Fibroblast of mammary gland (primary cell): Measurements from ENCODE around the gene WSCD2.

Experiments
- DNase-seq: peaks from one replicate; pipeline ENCODE4 v3.0.0-alpha.2; 2010; ENCODE audit warnings: low read depth
- H3K4me3 ChIP-seq: 2 replicates; pipeline ENCODE4 v1.5.1; 2011; ENCODE audit warnings: low read depth, mild to moderate bottlenecking, low read length, moderate library complexity; ENCODE audit not compliant: control insufficient read depth
- CTCF ChIP-seq: conservative IDR thresholded peaks from 2 replicates; pipeline ENCODE4 v1.5.1; 2011; ENCODE audit warnings: low read depth, low read length, inconsistent platforms; ENCODE audit not compliant: control insufficient read depth, insufficient read depth

WSCD2 gene

GRCh38 chr12:108236366-108236765, 107.3 kb downstream of the WSCD2 start:
- TF ChIP-seq CTCF = no peak
- no peak overlapping the region for H3K4me3 ChIP-seq
- no peak for DNase-seq

- peak; percentile 17 for TF ChIP-seq CTCF
- H3K4me3 ChIP-seq = no peak overlapping the region
- peak; percentile 1 for DNase-seq
These were observed 108.2 kb downstream of the WSCD2 start for GRCh38 chr12:108237272-108237671.

GRCh38 chr12:108238474-108238873, 109.4 kb downstream of the WSCD2 start:
- H3K4me3 ChIP-seq = no peak overlapping the region
- DNase-seq = no peak
- no peak for TF ChIP-seq CTCF

GRCh38 chr12:108239378-108239777, 110.3 kb downstream of the WSCD2 start:
- no peak for DNase-seq
- no peak for TF ChIP-seq CTCF
- no peak overlapping the region for H3K4me3 ChIP-seq

- no peak for DNase-seq
- H3K4me3 ChIP-seq = no peak overlapping the region
- TF ChIP-seq CTCF = no peak
These were observed 111.1 kb downstream of the WSCD2 start for GRCh38 chr12:108240027-108240785.

- TF ChIP-seq CTCF = no peak
- DNase-seq = no peak
- no peak overlapping the region for H3K4me3 ChIP-seq
These were observed 111.8 kb downstream of the WSCD2 start for GRCh38 chr12:108240928-108241327.

GRCh38 chr12:108241986-108242703, 113.1 kb downstream of the WSCD2 start:
- H3K4me3 ChIP-seq = no peak overlapping the region
- no peak for DNase-seq
- no peak for TF ChIP-seq CTCF
